Upper lobe of left lung (tissue), 6 donors: ENCODE measurements around the gene MRPL52. TPM values are rescaled to one million over a fixed set of nuclear protein-coding genes. Genes with fewer than 3 reads are reported as not detected.
"Not testable (repeated sequence)": the region's sequence is repeated elsewhere in the genome, so short reads cannot be mapped to it uniquely, and the experiment has no call there.

Experiments
- ATAC-seq, 2 donors: fragments of 200-7000 bp; cut with Tn5 transposase; one replicate each; pipeline ENCODE4 v1.9.1; 2022; ENCODE audit warnings: mild to moderate bottlenecking in 2 of 2, moderate library complexity in 2 of 2; ENCODE audit not compliant: low FRiP score in 2 of 2
- DNase-seq, 2 donors: peaks; one replicate each; pipeline ENCODE4 v3.0.0-alpha.2; 2019 to 2020
- H3K27ac ChIP-seq, 4 donors: fragments of 200-600 bp; sonication (generic); one replicate each; pipeline ENCODE4 v1.5.1; 2016 to 2019
- H3K27me3 ChIP-seq, 4 donors: fragments of 200-600 bp; sonication (generic); one replicate each; pipeline ENCODE4 v1.5.1; 2017 to 2019
- H3K36me3 ChIP-seq, 4 donors: fragments of 200-600 bp; sonication (generic); one replicate each; pipeline ENCODE4 v1.5.1; 2016 to 2019
- H3K4me1 ChIP-seq, 4 donors: fragments of 200-600 bp; sonication (generic); one replicate each; pipeline ENCODE4 v1.5.1; 2018 to 2019
- H3K4me3 ChIP-seq, 4 donors: fragments of 200-600 bp; sonication (generic); one replicate each; pipeline ENCODE4 v1.5.1; 2017 to 2019; ENCODE audit warnings: mild to moderate bottlenecking in 2 of 4, moderate library complexity in 1 of 4
- H3K9me3 ChIP-seq, 4 donors: fragments of 200-600 bp; sonication (generic); one replicate each; pipeline ENCODE4 v1.5.1; 2018 to 2019
- CTCF ChIP-seq, 6 experiments: fragments of 450-650 bp in 4 of 6; fragments of 200-600 bp in 2 of 6; sonication (generic) in 2 of 6; IDR thresholded peaks; one replicate each; pipeline ENCODE4 v1.5.1; 2016 to 2019; ENCODE audit warnings: antibody characterized with exemption in 6 of 6
- EP300 ChIP-seq, 4 donors: sonication (generic); formaldehyde crosslinking; IDR thresholded peaks; one replicate each; pipeline ENCODE4 v1.5.1; 2017; ENCODE audit warnings: antibody characterized with exemption in 4 of 4, control low read depth in 2 of 4
- POLR2A ChIP-seq, 4 donors: fragments of 450-650 bp; IDR thresholded peaks; one replicate each; pipeline ENCODE4 v1.5.1; 2016 to 2017; ENCODE audit warnings: antibody characterized with exemption in 4 of 4, mild to moderate bottlenecking in 2 of 4
- POLR2AphosphoS5 ChIP-seq, 2 donors: sonication (generic); formaldehyde crosslinking; IDR thresholded peaks; one replicate each; pipeline ENCODE4 v1.5.1; 2017; ENCODE audit warnings: antibody characterized with exemption in 2 of 2
- WGBS, 2 donors: methylation state at CpG; one replicate each; pipeline ENCODE4 v1.1.5; 2017 to 2018; 5-methylcytosine and 5-hydroxymethylcytosine counted together
- total RNA-seq, 6 donors: library from RNA; depleted of rRNA in 4 of 6; stranded (reverse); fragments of >200 nt in 4 of 6; gene quantifications; one replicate each; pipeline versions ENCODE4 v1.1.0 to v1.2.1, GENCODE V29; 2016 to 2021
- donor health status: DM: no; HTN: no; CAD: no; lungs with moderate emphysema.
- donor health status: DM: no; HTN: yes; CAD: no; lungs with severe emphysema.

MRPL52 gene
- total RNA-seq, 6 donors from 2014 or later: 9.4 to 88.2 (median 34.1) TPM

GRCh38 chr14:22821193-22822015 lies 8.3 kb upstream of the MRPL52 start:
- DNase-seq: no peak
- WGBS, 2 donors: 85 to 87% methylated on average over 24 of the region's 24 CpGs
- no peak overlapping the region for H3K4me3 ChIP-seq
- no peaks in the 10 kb centered on the region for H3K27me3 ChIP-seq
- no peak for TF ChIP-seq EP300 (IDR thresholded peaks at IDR 0.05)
- TF ChIP-seq POLR2AphosphoS5 (IDR thresholded peaks at IDR 0.05): peak in 1 of 2 donors; percentile 12
- no peak for TF ChIP-seq POLR2A (IDR thresholded peaks at IDR 0.05)
- no peak for TF ChIP-seq CTCF (IDR thresholded peaks at IDR 0.05)
- no peaks in the 10 kb centered on the region for H3K36me3 ChIP-seq
- H3K9me3 ChIP-seq: no peaks in the 10 kb centered on the region
- H3K27ac ChIP-seq: peak overlapping the region in 2 of 4 donors; percentile 7 to 67
- no peak for ATAC-seq
- H3K4me1 ChIP-seq: peaks cover 38 to 63% (median 47%) of the 10 kb centered on the region in 4 donors

GRCh38 chr14:22822016-22822570 lies 7.6 kb upstream of the MRPL52 start:
- Histone ChIP-seq H3K36me3 (no peaks in the 10 kb centered on the region), H3K27ac (peak overlapping the region; percentile 67 to 86 (median 82)), H3K4me1 (peaks cover 35 to 58% (median 47%) of the 10 kb centered on the region in 4 donors), H3K9me3 (no peaks in the 10 kb centered on the region), H3K27me3 (no peaks in the 10 kb centered on the region), H3K4me3 (peak overlapping the region in 3 of 4 donors; percentile 38 to 52 (median 52))
- TF ChIP-seq EP300 (IDR thresholded peaks at IDR 0.05) (no peak), POLR2A (IDR thresholded peaks at IDR 0.05) (no peak), POLR2AphosphoS5 (IDR thresholded peaks at IDR 0.05) (no peak), CTCF (IDR thresholded peaks at IDR 0.05) (no peak)
- peak in 1 of 2 donors; percentile 59 for DNase-seq
- WGBS, 2 donors: 63 to 70% methylated on average over 31 to 32 of the region's 32 CpGs
- ATAC-seq: no peak

- no peaks in the 10 kb centered on the region for H3K9me3 ChIP-seq
- 2 to 4% methylated on average over 15 to 21 of the region's 34 CpGs for WGBS, 2 donors
Measured at GRCh38 chr14:22822571-22823098, 7.1 kb upstream of the MRPL52 start.

GRCh38 chr14:22824711-22825359 lies 4.9 kb upstream of the MRPL52 start:
- no peak for DNase-seq
- H3K27ac ChIP-seq: no peak overlapping the region

More at GRCh38 chr14:22822571-22823098, 7.1 kb upstream of the MRPL52 start:
- peaks cover 34 to 53% (median 43%) of the 10 kb centered on the region in 4 donors for H3K4me1 ChIP-seq
- H3K27ac ChIP-seq: peak overlapping the region; percentile 67 to 86 (median 82)
- H3K4me3 ChIP-seq: peak overlapping the region; percentile 19 to 52 (median 45)
- TF ChIP-seq POLR2AphosphoS5 (IDR thresholded peaks at IDR 0.05) (no peak), EP300 (IDR thresholded peaks at IDR 0.05) (no peak), CTCF (IDR thresholded peaks at IDR 0.05) (peak; percentile 68 to 85 (median 81)), POLR2A (IDR thresholded peaks at IDR 0.05) (no peak)
- H3K27me3 ChIP-seq: no peaks in the 10 kb centered on the region
- ATAC-seq (peak; percentile 74 to 92), DNase-seq (peak; percentile 75 to 90)
- no peaks in the 10 kb centered on the region for H3K36me3 ChIP-seq

GRCh38 chr14:22829076-22829660 lies 519 bp upstream of the MRPL52 start:
- peak overlapping the region in 3 of 4 donors; percentile 78 to 84 (median 79) for H3K4me3 ChIP-seq

More at GRCh38 chr14:22824711-22825359, 4.9 kb upstream of the MRPL52 start:
- TF ChIP-seq CTCF (IDR thresholded peaks at IDR 0.05): no peak
- TF ChIP-seq POLR2A (IDR thresholded peaks at IDR 0.05): no peak
- no peak for TF ChIP-seq POLR2AphosphoS5 (IDR thresholded peaks at IDR 0.05)
- TF ChIP-seq EP300 (IDR thresholded peaks at IDR 0.05): no peak
- no peak overlapping the region for H3K4me3 ChIP-seq
- peak in 1 of 2 donors; percentile 23 for ATAC-seq
- no peaks in the 10 kb centered on the region for H3K36me3 ChIP-seq
- H3K4me1 ChIP-seq: peaks cover 22 to 35% (median 28%) of the 10 kb centered on the region in 4 donors
- WGBS, 2 donors: 52 to 62% methylated on average over 8 of the region's 8 CpGs
- no peaks in the 10 kb centered on the region for H3K9me3 ChIP-seq
- no peaks in the 10 kb centered on the region for H3K27me3 ChIP-seq

More at GRCh38 chr14:22829076-22829660, 519 bp upstream of the MRPL52 start:
- Histone ChIP-seq H3K36me3 (peaks cover 0 to 12% (median 10%) of the 10 kb centered on the region in 4 donors), H3K27ac (peak overlapping the region; percentile 76 to 86 (median 83)), H3K4me1 (peaks cover 8 to 16% (median 13%) of the 10 kb centered on the region in 4 donors)
- H3K9me3 ChIP-seq, H3K27me3 ChIP-seq, ATAC-seq, DNase-seq: not testable (repeated sequence)
- 85 to 88% methylated on average over 12 of the region's 12 CpGs for whole genome bisulfite sequencing, 2 donors
